Measurements from ENCODE around the gene GDF15.

GDF15 gene

GRCh38 chr19:18430417-18431144 lies 44.6 kb downstream of the GDF15 start:
- Histone ChIP-seq H3K27ac (ENCODE audit: insufficient read depth, low read length, poor library complexity, severe bottlenecking) (peak overlapping the region; percentile 94), H3K4me1 (ENCODE audit: control insufficient read depth, insufficient read depth, low read length, poor library complexity, severe bottlenecking) (peaks cover 58% of the 10 kb centered on the region)

GRCh38 chr19:18431351-18432197 lies 45.6 kb downstream of the GDF15 start:
- Histone ChIP-seq H3K27ac (ENCODE audit: insufficient read depth, low read length, poor library complexity, severe bottlenecking) (no peak overlapping the region), H3K4me1 (ENCODE audit: control insufficient read depth, insufficient read depth, low read length, poor library complexity, severe bottlenecking) (peaks cover 53% of the 10 kb centered on the region), H3K9me3 (ENCODE audit: control insufficient read depth, low read length) (no peaks in the 10 kb centered on the region), H3K36me3 (ENCODE audit: control insufficient read depth, insufficient read depth, low read length) (no peaks in the 10 kb centered on the region), H3K4me3 (ENCODE audit: insufficient read depth, low read depth, low read length, poor library complexity, severe bottlenecking) (no peak overlapping the region), H3K27me3 (replicated peaks; ENCODE audit: control insufficient read depth, insufficient read depth, low read length, poor library complexity, severe bottlenecking) (no peaks in the 10 kb centered on the region)
- no peak for DNase-seq

More at GRCh38 chr19:18430417-18431144, 44.6 kb downstream of the GDF15 start:
- DNase-seq = no peak
- H3K36me3 ChIP-seq (ENCODE audit: control insufficient read depth, insufficient read depth, low read length) = no peaks in the 10 kb centered on the region
- no peaks in the 10 kb centered on the region for H3K27me3 ChIP-seq (replicated peaks; ENCODE audit: control insufficient read depth, insufficient read depth, low read length, poor library complexity, severe bottlenecking)
- H3K9me3 ChIP-seq (ENCODE audit: control insufficient read depth, low read length) = no peaks in the 10 kb centered on the region
- peak overlapping the region; percentile 18 for H3K4me3 ChIP-seq (ENCODE audit: insufficient read depth, low read depth, low read length, poor library complexity, severe bottlenecking)

DNA sequence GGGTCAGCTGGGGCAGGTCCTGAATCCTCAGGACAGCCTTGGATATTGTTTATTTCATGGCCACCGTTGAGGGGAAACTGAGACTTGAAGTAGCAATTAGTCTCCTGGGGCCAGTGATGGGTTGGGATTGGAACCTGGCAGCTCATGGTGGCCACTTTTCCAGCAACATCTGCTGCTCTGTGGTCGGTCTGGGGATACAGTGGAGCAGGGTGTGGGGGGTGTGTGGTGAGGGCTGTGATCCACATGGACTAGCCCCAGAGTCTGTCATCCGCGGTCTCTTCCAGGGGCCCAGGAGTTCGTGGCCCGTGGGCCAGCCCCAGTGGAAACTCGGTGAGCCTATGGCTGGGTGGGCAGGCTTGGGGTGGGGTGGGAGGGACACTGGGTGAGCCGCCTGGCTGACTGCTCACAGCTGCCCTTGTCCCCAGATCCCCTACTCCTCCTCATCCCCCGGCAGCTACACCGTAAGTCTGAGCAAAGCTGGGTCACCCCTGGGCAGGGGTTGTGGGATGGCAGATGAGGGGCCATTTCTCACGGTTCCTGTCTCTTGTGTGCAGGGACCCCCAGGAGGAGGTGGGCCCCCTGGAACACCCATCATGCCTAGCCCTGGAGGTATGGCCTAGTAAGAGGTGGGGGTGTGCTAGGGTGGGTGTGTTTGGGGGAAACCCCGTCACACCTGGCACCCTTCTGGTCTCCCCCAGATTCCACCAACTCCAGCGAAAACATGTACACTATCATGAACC lies 46.5 kb downstream of the GDF15 start:
- no peaks in the 10 kb centered on the region for H3K36me3 ChIP-seq (ENCODE audit: control insufficient read depth, insufficient read depth, low read length)
- peaks cover 55% of the 10 kb centered on the region for H3K4me1 ChIP-seq (ENCODE audit: control insufficient read depth, insufficient read depth, low read length, poor library complexity, severe bottlenecking)
- DNase-seq = no peak
- peak overlapping the region; percentile 47 for H3K4me3 ChIP-seq (ENCODE audit: insufficient read depth, low read depth, low read length, poor library complexity, severe bottlenecking)
- no peaks in the 10 kb centered on the region for H3K27me3 ChIP-seq (replicated peaks; ENCODE audit: control insufficient read depth, insufficient read depth, low read length, poor library complexity, severe bottlenecking)
- no peaks in the 10 kb centered on the region for H3K9me3 ChIP-seq (ENCODE audit: control insufficient read depth, low read length)
- H3K27ac ChIP-seq (ENCODE audit: insufficient read depth, low read length, poor library complexity, severe bottlenecking) = peak overlapping the region; percentile 55

GRCh38 chr19:18433015-18433691 lies 47.2 kb downstream of the GDF15 start:
- H3K36me3 ChIP-seq (ENCODE audit: control insufficient read depth, insufficient read depth, low read length) = no peaks in the 10 kb centered on the region
- H3K4me3 ChIP-seq (ENCODE audit: insufficient read depth, low read depth, low read length, poor library complexity, severe bottlenecking) = peak overlapping the region; percentile 47
- H3K4me1 ChIP-seq (ENCODE audit: control insufficient read depth, insufficient read depth, low read length, poor library complexity, severe bottlenecking) = peaks cover 49% of the 10 kb centered on the region
- DNase-seq = no peak
- H3K27ac ChIP-seq (ENCODE audit: insufficient read depth, low read length, poor library complexity, severe bottlenecking) = peak overlapping the region; percentile 55
- H3K9me3 ChIP-seq (ENCODE audit: control insufficient read depth, low read length) = no peaks in the 10 kb centered on the region
- no peaks in the 10 kb centered on the region for H3K27me3 ChIP-seq (replicated peaks; ENCODE audit: control insufficient read depth, insufficient read depth, low read length, poor library complexity, severe bottlenecking)

DNA sequence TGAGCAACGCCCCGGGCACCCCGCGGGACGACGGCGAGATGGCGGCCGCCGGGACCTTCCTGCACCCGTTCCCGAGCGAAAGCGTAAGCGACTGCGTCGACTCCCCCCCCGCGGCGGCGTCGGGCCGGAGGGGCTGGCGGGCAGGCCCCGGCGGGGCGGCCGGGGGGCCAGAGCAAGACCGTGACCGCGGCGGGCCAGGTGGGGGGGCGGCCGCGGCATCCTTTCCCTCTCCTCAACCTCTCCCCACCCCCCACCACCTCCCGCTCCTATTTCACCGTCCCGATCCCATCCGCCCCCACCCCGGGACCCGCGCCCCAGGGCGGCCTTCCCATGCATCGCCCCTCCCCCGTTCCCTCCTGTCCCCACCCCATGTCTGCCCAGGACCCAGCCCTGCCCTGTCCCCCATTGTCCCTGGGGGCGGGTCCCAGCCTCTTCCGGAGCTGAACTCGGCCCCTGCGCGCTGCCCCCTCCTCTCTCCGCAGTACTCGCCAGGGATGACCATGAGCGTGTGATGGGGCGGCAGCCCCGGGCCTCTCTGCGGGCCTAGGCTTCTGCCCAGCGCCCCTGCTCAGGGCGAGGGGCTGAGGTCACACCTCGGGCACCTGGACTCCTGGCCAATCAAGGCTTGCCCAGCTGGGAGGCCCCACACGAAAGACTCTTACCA lies 47.9 kb downstream of the GDF15 start:
- Histone ChIP-seq H3K4me3 (ENCODE audit: insufficient read depth, low read depth, low read length, poor library complexity, severe bottlenecking) (no peak overlapping the region), H3K36me3 (ENCODE audit: control insufficient read depth, insufficient read depth, low read length) (no peaks in the 10 kb centered on the region)

DNA sequence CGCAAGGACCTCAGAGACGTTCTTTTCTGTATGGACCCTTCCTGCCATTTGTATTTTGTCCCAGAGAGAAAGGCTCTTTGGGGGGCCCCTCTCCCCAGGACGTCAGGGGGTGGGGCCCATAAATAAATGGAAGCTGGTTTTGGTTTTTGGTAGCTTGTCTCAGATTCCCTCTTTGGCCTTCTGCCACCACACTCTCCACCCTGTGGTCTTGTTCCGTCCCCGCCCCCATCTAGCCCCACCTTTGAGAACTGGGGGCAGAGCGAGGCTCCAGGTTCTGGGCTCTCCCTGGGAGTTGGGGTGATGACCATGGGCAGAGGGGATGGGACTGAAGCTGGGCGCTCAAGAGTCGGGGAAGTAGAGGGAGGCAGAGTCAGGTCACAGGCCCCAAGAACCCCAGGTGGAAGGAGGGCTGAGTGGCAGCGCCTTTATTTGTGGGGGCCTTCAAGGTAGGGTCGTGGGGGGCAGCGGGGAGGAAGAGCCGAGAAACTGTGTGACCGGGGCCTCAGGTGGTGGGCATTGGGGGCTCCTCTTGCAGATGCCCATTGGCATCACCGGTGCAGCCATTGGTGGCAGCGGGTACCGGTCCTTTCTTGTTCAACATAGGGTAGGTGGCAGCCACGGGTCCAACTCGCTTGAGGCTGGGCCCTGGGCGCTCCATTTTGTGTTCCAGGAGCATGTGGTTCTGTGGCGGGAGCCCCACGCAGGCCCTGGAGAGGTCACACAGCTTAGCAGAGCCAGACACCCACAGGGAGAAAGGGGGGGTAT lies 48.6 kb downstream of the GDF15 start:
- H3K4me1 ChIP-seq (ENCODE audit: control insufficient read depth, insufficient read depth, low read length, poor library complexity, severe bottlenecking) = peaks cover 38% of the 10 kb centered on the region
- H3K36me3 ChIP-seq (ENCODE audit: control insufficient read depth, insufficient read depth, low read length) = no peaks in the 10 kb centered on the region

More for the DNA sequence above, 47.9 kb downstream of the GDF15 start:
- DNase-seq = no peak
- Histone ChIP-seq H3K4me1 (ENCODE audit: control insufficient read depth, insufficient read depth, low read length, poor library complexity, severe bottlenecking) (peaks cover 45% of the 10 kb centered on the region), H3K27me3 (replicated peaks; ENCODE audit: control insufficient read depth, insufficient read depth, low read length, poor library complexity, severe bottlenecking) (no peaks in the 10 kb centered on the region), H3K27ac (ENCODE audit: insufficient read depth, low read length, poor library complexity, severe bottlenecking) (no peak overlapping the region), H3K9me3 (ENCODE audit: control insufficient read depth, low read length) (no peaks in the 10 kb centered on the region)

GRCh38 chr19:18435178-18435841 lies 49.4 kb downstream of the GDF15 start:
- H3K4me1 ChIP-seq (ENCODE audit: control insufficient read depth, insufficient read depth, low read length, poor library complexity, severe bottlenecking) = peaks cover 31% of the 10 kb centered on the region

More for the DNA sequence above, 48.6 kb downstream of the GDF15 start:
- Histone ChIP-seq H3K9me3 (ENCODE audit: control insufficient read depth, low read length) (no peaks in the 10 kb centered on the region), H3K4me3 (ENCODE audit: insufficient read depth, low read depth, low read length, poor library complexity, severe bottlenecking) (no peak overlapping the region), H3K27ac (ENCODE audit: insufficient read depth, low read length, poor library complexity, severe bottlenecking) (no peak overlapping the region), H3K27me3 (replicated peaks; ENCODE audit: control insufficient read depth, insufficient read depth, low read length, poor library complexity, severe bottlenecking) (no peaks in the 10 kb centered on the region)
- DNase-seq = no peak

GRCh38 chr19:18435842-18436670 lies 50.1 kb downstream of the GDF15 start:
- Histone ChIP-seq H3K36me3 (ENCODE audit: control insufficient read depth, insufficient read depth, low read length) (no peaks in the 10 kb centered on the region), H3K27ac (ENCODE audit: insufficient read depth, low read length, poor library complexity, severe bottlenecking) (no peak overlapping the region), H3K9me3 (ENCODE audit: control insufficient read depth, low read length) (no peaks in the 10 kb centered on the region), H3K4me3 (ENCODE audit: insufficient read depth, low read depth, low read length, poor library complexity, severe bottlenecking) (peak overlapping the region; percentile 64), H3K4me1 (ENCODE audit: control insufficient read depth, insufficient read depth, low read length, poor library complexity, severe bottlenecking) (peaks cover 27% of the 10 kb centered on the region), H3K27me3 (replicated peaks; ENCODE audit: control insufficient read depth, insufficient read depth, low read length, poor library complexity, severe bottlenecking) (no peaks in the 10 kb centered on the region)
- no peak for DNase-seq

More at GRCh38 chr19:18435178-18435841, 49.4 kb downstream of the GDF15 start:
- H3K36me3 ChIP-seq (ENCODE audit: control insufficient read depth, insufficient read depth, low read length) = no peaks in the 10 kb centered on the region
- no peaks in the 10 kb centered on the region for H3K27me3 ChIP-seq (replicated peaks; ENCODE audit: control insufficient read depth, insufficient read depth, low read length, poor library complexity, severe bottlenecking)
- H3K27ac ChIP-seq (ENCODE audit: insufficient read depth, low read length, poor library complexity, severe bottlenecking) = no peak overlapping the region
- no peak overlapping the region for H3K4me3 ChIP-seq (ENCODE audit: insufficient read depth, low read depth, low read length, poor library complexity, severe bottlenecking)
- H3K9me3 ChIP-seq (ENCODE audit: control insufficient read depth, low read length) = no peaks in the 10 kb centered on the region
- DNase-seq = no peak

Measured in effector memory CD4-positive, alpha-beta T cell (primary cell).